Mucosa of descending colon (tissue), 3 donors: Measurements from ENCODE around the gene AATF. TPM values are rescaled to one million over a fixed set of nuclear protein-coding genes. Genes with fewer than 3 reads are reported as not detected.

Experiments used
- ATAC-seq: fragments of 200-7000 bp; cut with Tn5 transposase; one replicate; pipeline ENCODE4 v1.9.1; 2020; ENCODE audit warnings: mild to moderate bottlenecking, moderate library complexity
- DNase-seq, 3 donors: peaks; one replicate each; pipeline ENCODE4 v3.0.0-alpha.2; 2020
- H3K36me3 ChIP-seq: fragments of 200-600 bp; one replicate; pipeline ENCODE4 v1.8.0; 2021; ENCODE audit warnings: low read depth, mild to moderate bottlenecking
- H3K4me1 ChIP-seq: fragments of 200-600 bp; one replicate; pipeline ENCODE4 v1.8.0; 2021; ENCODE audit warnings: low read depth, mild to moderate bottlenecking
- H3K4me3 ChIP-seq: fragments of 200-600 bp; one replicate; pipeline ENCODE4 v1.8.0; 2021; ENCODE audit warnings: mild to moderate bottlenecking
- H3K9me3 ChIP-seq: fragments of 200-600 bp; one replicate; pipeline ENCODE4 v1.8.0; 2021; ENCODE audit warnings: mild to moderate bottlenecking
- CTCF ChIP-seq: fragments of 200-600 bp; IDR thresholded peaks from one replicate; pipeline ENCODE4 v1.8.0; 2022; ENCODE audit warnings: antibody characterized with exemption, mild to moderate bottlenecking
- intact Hi-C, 2 donors: fragments of 100-400 bp; cut with DNase I in 1 of 2; cut with micrococcal nuclease in 1 of 2; formaldehyde crosslinking; loops; one replicate each; pipeline versions ENCODE4 v1.11.0 to v1.11.1; 2022; cut with DNase I, micrococcal nuclease
- total RNA-seq, 3 donors: library from RNA; stranded (reverse); fragmentation: NEBNext Ultra II Directional in 2 of 3; extraction: Animal tissue kit (Norgen Biotek cat#: 25700) in 2 of 3; gene quantifications; one replicate each; pipeline versions ENCODE4 v1.2.1 to v1.2.4, GENCODE V29; 2021 to 2023
- donor health status: DM: no; HTN: no; CAD: no; lungs with moderate emphysema.
- donor health status: DM: no; HTN: no; CAD: no.
- donor health status: DM: no; HTN: yes; CAD: no.

Gene AATF
- total RNA-seq, 3 donors from 2014 or later: 35.6 to 47.2 (median 37.9) TPM

- Histone ChIP-seq H3K4me1 (peaks cover 4% of the 10 kb centered on the region), H3K4me3 (no peak overlapping the region), H3K9me3 (no peaks in the 10 kb centered on the region), H3K36me3 (no peaks in the 10 kb centered on the region)
- DNase-seq (no peak), ATAC-seq (no peak)
- intact Hi-C loops: loop anchor here in 1 of 2 donors (10.0 kb wide), 1 partner anchor 428 kb away; no protein-coding TSS in a partner anchor
- TF ChIP-seq CTCF: no peak
Observed at GRCh38 chr17:37052450-37052849, 103.7 kb downstream of the AATF start.

DNA sequence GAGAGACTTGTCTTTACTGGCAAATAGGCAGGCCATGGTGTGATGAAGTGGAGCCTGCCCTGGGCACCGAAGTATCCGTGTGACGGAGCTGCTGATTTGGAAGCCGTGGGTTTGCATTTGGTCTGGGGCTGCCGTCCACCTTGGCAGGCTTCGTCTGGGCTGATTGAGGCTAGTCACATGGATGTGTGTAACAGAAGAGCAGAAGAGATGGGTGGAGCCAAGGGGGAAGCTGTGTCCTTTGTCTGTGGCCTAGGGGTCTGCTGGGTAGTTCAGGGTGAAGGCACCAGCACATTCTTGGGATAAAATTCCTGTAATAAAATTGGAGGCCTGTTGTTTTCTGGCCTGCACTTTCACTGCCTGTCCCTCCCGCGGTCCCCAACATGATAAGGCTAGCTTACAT is 106.1 kb downstream of the AATF start:
- H3K9me3 ChIP-seq: no peaks in the 10 kb centered on the region
- no peaks in the 10 kb centered on the region for H3K36me3 ChIP-seq
- no peak overlapping the region for H3K4me3 ChIP-seq
- H3K4me1 ChIP-seq: peaks cover 4% of the 10 kb centered on the region
- ATAC-seq (no peak), DNase-seq (no peak)
- no peak for TF ChIP-seq CTCF
- intact Hi-C loops: loop anchor here in 1 of 2 donors (10.0 kb wide), 1 partner anchor 430 kb away; no protein-coding TSS in a partner anchor

GRCh38 chr17:37056622-37057021 is 107.9 kb downstream of the AATF start:
- TF ChIP-seq CTCF: no peak
- ATAC-seq (no peak), DNase-seq (no peak)
- H3K4me3 ChIP-seq: no peak overlapping the region
- peaks cover 4% of the 10 kb centered on the region for H3K4me1 ChIP-seq
- no peaks in the 10 kb centered on the region for H3K9me3 ChIP-seq
- no peaks in the 10 kb centered on the region for H3K36me3 ChIP-seq
- intact Hi-C loops: loop anchor here in 1 of 2 donors (10.0 kb wide), 1 partner anchor 432 kb away; no protein-coding TSS in a partner anchor

GRCh38 chr17:37059493-37059892 is 110.7 kb downstream of the AATF start:
- no peak for DNase-seq
- intact Hi-C loops: loop anchor here in 1 of 2 donors (10.0 kb wide), 1 partner anchor 435 kb away; no protein-coding TSS in a partner anchor
- Histone ChIP-seq H3K9me3 (no peaks in the 10 kb centered on the region), H3K36me3 (no peaks in the 10 kb centered on the region), H3K4me3 (no peak overlapping the region), H3K4me1 (no peaks in the 10 kb centered on the region)
- no peak for TF ChIP-seq CTCF
- ATAC-seq: no peak

- no peaks in the 10 kb centered on the region for H3K4me1 ChIP-seq
- no peak for DNase-seq
- ATAC-seq: no peak
- no peaks in the 10 kb centered on the region for H3K9me3 ChIP-seq
- no peaks in the 10 kb centered on the region for H3K36me3 ChIP-seq
- no peak for TF ChIP-seq CTCF
- intact Hi-C loops: no loop called here
- no peak overlapping the region for H3K4me3 ChIP-seq
Observed at GRCh38 chr17:37060094-37060493, 111.3 kb downstream of the AATF start.

DNA sequence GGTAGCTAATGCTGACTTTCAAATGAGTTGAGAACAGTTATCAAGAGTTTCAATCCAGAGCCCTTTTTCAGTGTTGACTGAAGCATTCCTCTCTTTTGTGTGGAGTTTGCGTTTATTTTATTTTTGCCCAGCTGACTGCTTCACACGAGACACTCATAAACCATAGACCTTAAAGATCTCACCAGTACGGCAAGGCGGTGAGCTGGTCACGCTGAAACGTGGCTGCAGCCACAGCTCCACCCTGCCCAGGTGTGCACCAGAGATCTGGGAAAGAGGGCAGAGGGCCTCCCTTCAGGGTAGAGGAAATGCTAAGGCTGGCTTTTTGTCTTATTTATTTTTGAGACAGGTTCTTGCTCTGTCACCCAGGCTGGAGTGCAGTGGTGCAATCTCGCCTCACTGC is 112.2 kb downstream of the AATF start:
- no peak for TF ChIP-seq CTCF
- no peaks in the 10 kb centered on the region for H3K4me1 ChIP-seq
- intact Hi-C loops: no loop called here
- no peaks in the 10 kb centered on the region for H3K36me3 ChIP-seq
- ATAC-seq (peak; percentile 52), DNase-seq (no peak)
- H3K9me3 ChIP-seq: no peaks in the 10 kb centered on the region
- H3K4me3 ChIP-seq: no peak overlapping the region
